ENCODE data around the gene HCN3. TPM values are rescaled to one million over a fixed set of nuclear protein-coding genes. Genes with fewer than 3 reads are reported as not detected.
"Not testable (repeated sequence)": the region's sequence is repeated elsewhere in the genome, so short reads cannot be mapped to it uniquely, and the experiment has no call there.

The HCN3 gene
- polyA plus RNA-seq (ENCODE audit: insufficient read length in 3 of 3): 1 to 10 TPM; 6.8 to 9.3 (median 9.0) TPM

DNA sequence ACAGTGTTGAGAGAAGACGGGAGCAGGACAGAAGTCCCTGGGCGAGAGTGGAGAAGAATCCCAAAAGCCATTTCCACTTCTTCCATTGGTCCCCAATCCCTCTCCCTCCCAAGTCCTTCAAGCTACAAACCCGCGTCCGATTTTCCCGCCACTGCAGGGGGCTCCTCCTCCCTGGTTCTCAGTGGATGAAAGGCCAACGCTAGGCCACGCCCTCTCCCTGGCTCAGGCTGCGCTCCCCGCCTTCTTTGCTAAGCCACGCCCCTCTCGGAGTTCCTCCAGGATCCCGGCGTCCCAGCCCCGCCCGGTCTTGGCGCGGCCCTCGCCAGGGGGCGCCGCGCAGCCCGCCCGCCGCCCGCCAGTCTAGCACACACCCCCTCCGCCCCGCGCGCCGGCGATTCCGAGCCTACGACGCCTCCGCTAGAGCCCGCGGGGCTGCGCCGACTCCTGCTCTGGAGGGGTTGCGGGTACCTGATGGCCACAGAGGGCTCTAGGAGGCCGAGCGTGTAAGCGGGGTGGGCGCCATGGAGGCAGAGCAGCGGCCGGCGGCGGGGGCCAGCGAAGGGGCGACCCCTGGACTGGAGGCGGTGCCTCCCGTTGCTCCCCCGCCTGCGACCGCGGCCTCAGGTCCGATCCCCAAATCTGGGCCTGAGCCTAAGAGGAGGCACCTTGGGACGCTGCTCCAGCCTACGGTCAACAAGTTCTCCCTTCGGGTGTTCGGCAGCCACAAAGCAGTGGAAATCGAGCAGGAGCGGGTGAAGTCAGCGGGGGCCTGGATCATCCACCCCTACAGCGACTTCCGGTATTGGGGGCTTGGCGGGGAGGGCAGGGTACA is at the start of gene HCN3:
TSS of gene HCN3 (plus strand) at position 394 of the 832 bp plus-strand sequence. CDS start at position 522, 128 bp downstream.
- peak; percentile 92 to 96 (median 94) for DNase-seq (ENCODE audit: low read depth in 3 of 3, low spot score in 2 of 3)

DNA sequence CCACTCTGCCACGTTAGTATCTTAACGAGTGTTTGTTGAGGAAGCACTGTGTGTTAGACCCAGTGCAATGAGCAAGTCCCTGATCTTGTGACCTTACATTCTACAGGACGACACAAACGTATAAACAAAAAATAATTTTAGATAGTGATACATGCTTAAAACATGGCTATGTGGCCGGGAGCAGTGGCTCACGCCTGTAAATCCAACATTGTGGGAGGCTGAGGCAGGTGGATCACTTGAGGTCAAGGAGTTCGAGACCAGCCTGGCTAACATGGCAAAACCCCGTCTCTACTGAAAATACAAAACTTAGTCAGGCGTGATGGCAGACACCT is 49.2 kb upstream of the HCN3 start:
- no peak for DNase-seq (ENCODE audit: low read depth in 3 of 3, low spot score in 2 of 3)

DNA sequence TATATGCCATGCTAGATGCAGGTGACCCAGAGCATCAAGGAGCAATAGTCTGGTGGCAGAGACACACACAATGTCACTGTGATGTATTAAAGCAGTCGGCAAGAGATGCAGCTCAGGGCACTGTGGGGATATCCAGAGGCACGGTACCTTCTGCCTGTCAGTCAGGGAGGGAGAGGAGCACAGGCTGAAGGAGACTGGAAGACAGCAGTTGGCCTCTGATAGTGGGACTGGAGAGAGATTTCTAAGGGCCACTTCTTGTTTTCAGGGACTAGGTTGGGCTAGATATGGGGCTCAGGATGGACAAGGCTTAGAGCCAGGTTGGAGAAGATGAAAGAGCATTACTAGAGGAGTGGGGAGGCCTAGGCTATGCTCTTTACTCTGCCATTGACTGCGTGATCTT is 46.0 kb upstream of the HCN3 start:
- not testable (repeated sequence) for DNase-seq (ENCODE audit: low read depth in 3 of 3, low spot score in 2 of 3)

DNA sequence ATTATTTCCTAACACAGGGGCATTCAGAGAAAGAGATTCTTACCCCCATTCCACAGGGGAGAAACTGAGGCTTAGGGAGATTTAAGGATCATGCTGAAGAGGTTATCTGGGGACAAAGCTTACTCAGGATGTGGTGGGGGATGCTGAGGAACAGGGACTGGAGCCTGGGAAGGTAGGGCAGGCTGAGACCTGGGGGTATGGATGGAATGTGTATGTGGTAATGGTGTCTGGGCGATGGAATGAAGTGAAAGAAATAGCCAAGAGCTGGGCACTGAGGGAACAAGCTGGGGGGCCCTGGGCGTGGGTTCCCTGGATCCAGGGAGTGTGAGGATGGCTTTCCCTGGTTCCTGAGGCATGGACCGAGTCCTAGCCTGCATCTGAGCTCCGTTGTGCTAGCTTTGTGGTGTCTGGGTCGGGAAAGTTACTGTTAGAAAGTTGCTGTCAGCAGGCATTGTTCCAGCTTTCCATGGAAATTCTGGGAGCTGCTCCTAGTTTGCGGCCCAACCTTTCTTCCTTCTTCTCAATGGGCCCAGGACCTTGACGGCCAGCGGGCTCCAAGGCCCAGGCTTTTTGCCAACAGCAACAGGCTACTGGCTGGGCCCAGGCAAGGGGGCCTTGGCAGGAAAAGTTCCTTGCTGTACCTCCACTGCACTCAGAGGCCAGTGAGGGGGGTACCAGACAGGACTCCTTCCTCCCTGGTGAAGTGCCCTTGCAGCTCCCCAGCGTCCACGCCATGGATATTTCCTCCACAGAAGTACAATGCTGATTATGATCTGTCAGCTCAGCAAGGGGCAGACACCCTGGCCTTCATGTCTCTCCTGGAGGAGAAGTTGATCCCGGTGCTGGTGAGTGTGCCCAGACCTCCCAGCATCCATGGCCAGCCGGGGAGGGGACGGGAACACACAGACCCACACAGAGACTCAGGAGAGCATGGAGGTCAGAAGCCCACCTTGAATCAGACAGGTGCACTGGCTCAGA is 45.0 kb upstream of the HCN3 start:
- not testable (repeated sequence) for DNase-seq (ENCODE audit: low read depth in 3 of 3, low spot score in 2 of 3)

DNA sequence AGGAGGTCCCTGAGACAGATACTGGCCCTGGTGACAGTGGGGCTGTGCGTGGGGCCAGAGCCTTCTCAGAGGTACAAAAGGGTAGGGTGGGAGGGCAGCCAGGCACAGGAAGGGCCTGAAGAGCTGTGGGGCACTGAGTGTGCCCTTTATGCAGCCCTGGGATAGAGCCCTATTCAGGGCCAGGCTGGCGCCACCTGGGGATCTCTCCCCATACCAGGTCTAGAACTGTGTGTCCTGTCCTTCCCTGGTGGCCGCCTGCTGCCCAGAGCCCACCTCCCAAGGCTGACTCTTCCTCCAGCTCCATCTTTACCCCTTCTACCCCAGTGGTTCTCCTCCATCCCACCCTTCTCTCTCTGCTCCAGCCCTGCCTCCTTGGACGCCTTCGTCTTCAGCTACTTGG is 43.8 kb upstream of the HCN3 start:
- not testable (repeated sequence) for DNase-seq (ENCODE audit: low read depth in 3 of 3, low spot score in 2 of 3)

DNA sequence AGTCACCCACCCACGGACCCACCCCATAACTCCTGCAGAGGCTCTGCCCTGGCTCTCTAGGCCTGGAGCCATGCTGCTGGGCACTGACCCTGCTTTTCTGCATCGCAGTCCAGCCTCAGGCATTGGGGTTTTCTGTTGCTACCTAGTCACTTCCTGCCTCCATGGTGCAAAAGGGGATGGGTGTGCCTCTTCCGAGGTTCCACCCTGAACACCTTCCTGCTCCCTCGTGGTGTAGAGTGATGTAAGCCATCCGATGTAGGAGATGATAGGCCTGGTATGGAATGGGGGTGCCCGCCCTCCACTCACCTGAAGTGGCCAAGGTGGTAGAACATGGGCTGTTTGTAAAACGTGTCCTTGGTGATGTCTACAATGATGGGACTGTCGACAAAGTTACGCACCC is 41.9 kb upstream of the HCN3 start:
- not testable (repeated sequence) for DNase-seq (ENCODE audit: low read depth in 3 of 3, low spot score in 2 of 3)

DNA sequence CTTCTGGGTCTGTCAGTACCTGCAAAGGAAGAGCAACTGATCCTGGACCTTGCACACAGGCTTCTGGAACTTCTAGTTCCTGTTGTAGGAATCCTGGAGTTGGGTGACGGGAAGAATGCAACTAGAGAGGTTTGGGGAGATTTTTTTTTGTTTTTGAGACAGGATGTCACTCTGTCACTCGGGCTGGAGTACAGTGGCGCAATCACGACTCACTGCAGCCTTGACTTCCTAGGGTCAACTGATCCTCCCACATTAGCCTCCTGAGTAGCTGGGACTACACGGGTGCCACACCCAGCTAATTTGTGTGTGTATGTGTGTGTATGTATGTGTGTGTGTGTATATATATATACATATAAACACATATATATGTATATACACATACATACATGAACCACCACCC is 40.8 kb upstream of the HCN3 start:
- no peak for DNase-seq (ENCODE audit: low read depth in 3 of 3, low spot score in 2 of 3)

DNA sequence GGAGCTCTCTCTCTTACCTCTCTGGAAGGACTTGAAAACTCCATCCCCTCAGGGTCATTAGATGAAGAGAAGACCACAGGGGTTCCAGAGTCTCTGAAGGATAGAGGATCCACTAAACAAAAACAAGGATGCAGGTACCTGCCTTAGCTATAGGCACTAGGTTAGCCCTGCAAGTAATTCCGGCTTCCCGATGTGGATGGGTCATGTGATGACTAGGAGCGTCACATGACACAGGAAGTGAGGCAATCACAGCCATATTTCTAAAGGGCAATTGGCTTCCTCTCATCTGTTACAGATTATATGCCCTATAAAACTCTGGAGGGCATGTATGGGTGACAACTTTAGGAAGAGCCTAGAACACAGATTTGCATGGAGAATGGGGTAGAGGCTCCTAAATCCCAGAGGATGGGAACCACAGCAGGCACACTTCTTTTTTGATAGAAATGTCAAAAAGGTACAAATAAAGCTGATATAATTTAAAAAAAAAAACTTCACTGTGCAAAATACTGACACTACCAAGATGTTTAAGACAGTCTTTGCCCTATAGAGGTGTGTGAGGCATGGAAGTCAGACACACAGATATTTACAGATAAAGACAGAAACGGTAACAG is 36.1 kb upstream of the HCN3 start:
- no peak for DNase-seq (ENCODE audit: low read depth in 3 of 3, low spot score in 2 of 3)

DNA sequence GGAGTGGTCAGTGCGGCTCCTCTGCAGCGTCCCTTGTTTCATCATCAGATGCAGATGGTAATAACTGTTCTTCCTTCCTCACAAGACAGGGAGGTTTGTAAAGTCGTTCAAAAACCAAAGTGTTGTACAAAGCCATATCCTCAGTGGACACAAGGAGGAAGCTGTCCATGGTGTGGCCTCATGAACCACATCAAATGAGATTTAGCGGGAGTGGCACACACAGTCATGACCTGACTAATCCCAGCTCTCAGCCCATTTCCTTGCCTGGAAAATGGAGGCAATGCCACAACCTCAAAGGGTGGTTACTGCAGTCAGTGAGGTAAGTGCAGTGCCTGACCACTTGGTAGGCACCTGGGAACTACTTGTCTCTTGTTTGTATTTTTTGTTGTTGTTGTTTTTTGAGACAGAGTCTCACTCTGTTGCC is 35.4 kb upstream of the HCN3 start:
- no peak for DNase-seq (ENCODE audit: low read depth in 3 of 3, low spot score in 2 of 3)

DNA sequence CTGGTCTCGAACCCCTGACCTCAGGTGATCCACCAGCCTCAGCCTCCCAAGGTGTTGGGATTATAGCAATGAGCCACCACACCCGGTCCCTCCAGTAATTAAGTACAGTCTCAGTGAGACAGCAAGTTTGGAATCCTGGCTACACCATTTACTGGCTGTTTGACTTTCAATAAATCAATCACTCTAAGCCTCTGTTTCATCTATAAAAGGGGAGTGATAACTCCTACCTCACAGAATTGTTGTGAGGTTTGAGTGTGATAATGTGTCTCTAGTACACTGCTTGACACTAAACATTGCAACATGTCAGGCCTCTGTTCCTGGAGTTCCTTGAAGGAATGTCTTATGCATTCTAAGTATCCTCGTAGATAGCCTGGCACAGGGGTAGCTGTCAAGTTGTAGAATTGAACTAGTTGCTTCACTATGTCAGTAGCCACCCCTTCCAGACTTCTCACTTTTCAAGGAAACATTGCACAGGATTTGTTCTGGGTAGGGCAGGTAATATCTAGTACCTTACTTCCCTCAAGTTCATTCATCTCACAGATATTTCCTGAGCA is 34.4 kb upstream of the HCN3 start:
- no peak for DNase-seq (ENCODE audit: low read depth in 3 of 3, low spot score in 2 of 3)

DNA sequence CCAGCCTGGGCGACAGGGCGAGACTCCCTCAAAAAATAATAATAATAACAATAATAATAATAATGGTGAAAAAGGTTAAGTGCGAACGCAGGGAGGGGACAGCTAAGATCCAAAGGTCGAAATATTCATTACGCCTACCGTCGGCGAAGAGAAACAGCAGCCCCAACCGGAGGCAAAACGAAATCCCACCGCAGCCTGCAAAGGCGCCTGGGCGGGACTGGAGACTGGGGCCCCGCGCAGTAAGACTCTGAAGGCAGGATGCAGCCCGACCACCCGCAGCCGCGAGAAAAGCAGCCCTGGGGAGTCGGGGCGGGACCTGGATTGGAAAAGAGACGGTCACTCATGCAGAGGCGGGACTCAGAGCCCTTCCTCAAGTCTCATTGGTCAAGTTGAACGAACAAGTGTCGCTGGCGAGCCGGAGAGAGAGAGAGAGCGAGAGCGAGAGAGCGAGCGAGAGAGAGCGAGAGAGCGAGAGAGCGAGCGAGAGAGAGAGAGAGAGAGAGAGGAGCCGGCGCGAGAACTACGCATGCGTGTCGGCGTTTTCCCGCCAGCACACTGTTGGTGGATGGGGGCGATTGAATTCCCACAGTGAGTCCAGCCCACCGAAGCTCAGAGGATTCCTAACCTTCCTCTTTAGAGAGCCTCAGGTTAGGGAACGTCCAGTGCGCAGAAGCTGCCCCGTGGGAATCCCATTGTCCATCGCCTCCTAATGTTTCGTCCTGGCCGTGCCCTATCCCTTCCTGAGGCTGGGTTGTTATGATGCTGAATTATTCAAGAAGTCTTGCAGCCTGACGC is 32.7 kb upstream of the HCN3 start:
- DNase-seq (ENCODE audit: low read depth in 3 of 3, low spot score in 2 of 3): peak; percentile 93 to 99 (median 98)

DNA sequence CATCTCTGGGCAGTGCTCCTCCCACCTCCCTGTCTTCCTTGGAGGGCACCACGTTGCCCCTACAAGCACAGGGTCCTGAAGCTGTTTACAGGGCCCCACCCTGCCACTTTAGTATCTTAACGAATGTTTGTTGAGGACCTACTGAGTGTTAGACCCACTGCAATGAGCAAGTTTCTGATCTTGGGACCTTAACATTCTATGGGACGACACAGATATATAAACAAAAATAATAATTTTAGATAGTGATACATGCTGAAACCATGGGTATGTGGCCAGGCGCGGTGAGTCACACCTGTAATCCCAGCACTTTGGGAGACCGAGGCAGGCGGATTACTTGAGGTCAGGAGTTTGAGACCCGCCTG is 32.1 kb upstream of the HCN3 start:
- no peak for DNase-seq (ENCODE audit: low read depth in 3 of 3, low spot score in 2 of 3)

DNA sequence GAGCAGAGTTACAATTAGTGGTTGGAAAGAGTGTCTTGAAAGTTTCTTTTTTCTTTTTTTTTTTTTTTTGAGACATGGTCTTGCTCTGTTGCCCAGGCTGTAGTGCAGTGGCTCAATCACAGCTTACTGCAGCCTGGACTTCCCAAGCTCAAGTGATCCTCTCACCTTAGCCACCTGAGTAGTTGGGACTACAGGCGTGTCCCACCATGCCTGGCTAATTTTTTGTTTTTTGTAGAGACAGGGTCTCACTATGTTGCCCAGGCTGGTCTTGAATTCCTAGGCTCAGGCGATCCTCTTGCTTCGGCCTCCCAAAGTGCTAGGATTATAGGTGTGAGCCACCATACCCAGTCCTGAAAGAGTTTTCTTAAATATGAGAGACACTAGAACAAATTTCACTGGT is 30.5 kb upstream of the HCN3 start:
- not testable (repeated sequence) for DNase-seq (ENCODE audit: low read depth in 3 of 3, low spot score in 2 of 3)

DNA sequence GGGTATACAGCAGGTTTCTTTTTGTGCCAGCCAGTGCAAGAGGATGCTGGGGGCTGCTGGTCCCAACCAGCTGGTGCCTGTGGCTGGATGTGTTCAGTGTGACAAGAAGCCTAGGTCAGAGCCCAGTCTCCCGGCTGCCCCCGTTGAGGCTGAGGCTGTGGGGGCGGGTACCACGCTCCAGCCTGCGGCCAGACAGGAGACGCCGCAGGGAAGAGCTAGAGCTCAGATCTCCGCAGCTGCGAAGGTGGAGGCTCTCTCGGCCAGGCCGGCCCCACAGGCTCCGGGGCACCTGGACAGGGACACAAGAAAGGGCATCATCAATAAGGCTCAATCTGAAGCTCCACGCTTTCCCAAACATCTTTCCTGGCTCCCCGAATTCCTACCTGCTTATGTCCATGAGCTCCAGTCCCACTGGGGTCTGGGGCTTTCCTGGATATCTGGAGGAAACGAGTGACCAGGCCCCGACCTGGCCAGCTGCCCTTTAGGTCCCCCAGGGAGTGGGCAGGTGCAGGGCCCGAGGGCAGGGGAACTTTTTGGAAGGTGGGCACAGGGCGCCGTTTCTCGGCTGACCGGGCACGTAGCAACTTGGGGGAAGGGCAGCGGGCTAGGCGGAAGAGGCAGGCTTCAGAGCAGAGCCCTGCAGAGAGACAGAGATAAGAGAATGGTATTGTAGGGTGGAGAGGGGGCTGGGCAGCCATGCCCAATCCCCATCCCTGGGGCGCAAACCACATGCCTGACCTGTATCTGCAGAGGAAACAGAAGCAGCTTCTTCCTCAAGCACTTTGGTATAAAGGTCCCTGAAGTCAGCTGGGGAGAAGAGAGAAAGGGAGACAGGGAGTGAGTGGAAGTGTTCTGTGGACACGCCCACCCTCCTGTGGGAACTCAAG is 29.4 kb upstream of the HCN3 start:
- DNase-seq (ENCODE audit: low read depth in 3 of 3, low spot score in 2 of 3): no peak

DNA sequence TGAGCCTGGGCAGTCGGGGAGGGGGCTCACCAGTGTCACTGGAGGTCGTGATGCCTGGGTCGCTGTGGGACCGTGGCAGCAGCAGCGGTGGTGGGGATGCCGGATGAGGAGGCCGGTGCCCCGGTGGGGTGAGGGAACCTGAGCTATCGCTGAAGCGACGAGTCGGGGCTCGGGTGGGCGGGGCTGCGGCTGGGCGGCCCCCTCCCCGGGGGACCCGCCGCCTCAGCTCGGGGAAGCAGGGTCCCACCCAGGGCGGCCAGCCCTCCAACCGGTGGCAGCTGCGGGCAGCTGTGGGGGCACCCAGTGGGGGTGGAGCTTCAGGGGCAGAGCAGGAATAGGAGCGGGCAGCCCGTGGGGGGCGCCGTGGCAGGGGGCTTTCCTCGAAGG is 27.0 kb upstream of the HCN3 start:
- no peak for DNase-seq (ENCODE audit: low read depth in 3 of 3, low spot score in 2 of 3)

DNA sequence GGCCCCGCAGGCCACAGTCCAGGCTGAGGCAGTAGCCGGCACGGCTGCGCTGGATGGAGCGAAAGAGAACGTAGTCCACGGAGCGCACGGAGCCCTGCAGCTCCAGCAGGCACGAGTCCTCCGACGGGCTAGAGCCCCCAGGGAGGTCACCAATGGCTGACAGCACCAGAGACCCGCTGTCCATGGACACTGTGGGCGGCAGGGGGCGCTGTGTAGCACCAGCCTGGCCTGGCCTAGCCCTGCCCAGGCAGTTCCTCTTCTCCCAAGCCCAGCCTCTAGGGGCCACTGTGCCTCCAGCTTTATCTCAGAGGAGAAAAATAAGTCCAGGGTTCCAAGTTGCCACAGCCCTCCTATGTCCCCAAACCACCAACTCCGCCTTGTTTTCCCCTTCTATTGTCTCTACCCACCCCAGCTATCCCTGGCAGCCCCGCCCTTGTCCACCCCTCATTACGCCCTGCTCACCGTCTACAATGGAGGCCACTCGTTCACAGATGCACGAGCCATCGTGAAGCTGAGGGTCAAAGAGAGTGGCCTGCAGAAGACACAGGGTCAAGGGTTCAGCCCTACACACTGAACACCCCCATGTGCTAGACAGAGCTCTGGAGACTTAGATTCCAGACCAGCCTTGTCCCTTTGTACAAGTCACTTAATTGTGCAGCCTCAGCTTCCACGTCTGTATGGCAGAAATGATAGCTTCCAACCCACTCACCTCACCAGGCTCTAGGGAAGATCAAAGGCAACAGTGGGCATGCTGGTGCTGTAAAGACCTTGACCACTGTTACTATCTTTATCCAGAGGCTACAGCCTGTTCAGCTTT is 26.4 kb upstream of the HCN3 start:
- DNase-seq (ENCODE audit: low read depth in 3 of 3, low spot score in 2 of 3): peak in 2 of 3 donors; percentile 81 to 88

DNA sequence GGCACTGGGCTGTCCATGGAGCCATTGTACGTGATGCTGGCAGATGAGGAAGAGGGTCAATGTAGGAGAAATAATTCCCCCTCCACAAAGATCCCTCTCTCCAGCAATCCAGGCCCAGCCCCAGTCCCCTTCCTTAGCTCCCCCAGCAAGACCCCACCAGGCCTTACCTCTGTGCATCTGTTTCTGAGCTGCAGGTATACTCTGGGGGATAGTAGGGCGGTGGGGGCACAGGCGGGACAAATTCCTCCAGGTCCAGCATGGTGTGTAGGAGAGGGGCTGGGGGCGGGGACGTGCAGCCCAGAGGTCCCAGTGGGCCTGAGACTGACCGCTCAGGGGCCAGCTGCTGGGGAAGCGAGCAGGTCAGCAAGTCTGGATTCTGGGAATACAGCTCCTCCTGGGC is 25.7 kb upstream of the HCN3 start:
- no peak for DNase-seq (ENCODE audit: low read depth in 3 of 3, low spot score in 2 of 3)

DNA sequence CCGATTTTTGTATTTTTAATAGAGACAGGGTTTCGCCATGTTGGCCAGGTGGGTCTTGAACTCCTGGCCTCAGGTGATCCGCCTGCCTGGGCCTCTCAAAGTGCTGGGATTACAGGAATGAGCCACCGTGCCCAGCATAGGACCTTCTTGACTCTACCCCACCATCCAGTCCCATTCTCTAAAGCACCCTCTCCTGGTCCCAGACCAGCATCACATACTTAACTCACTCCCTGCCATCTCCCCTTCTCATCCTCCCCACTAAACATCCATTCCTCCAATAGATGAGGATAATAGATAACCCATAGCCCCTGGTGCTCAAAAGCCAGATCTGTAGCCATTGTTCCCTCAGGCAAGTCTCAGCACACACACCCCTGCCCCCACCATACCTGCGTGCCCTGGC is 24.1 kb upstream of the HCN3 start:
- DNase-seq (ENCODE audit: low read depth in 3 of 3, low spot score in 2 of 3): no peak
